Upper lobe of left lung (tissue), 4 donors: ENCODE data around the gene ARID5B.
A peak's percentile ranks its signal among the peaks of the same experiment; 100 is the strongest.
"Not testable (repeated sequence)": the region's sequence is repeated elsewhere in the genome, so short reads cannot be mapped to it uniquely, and the experiment has no call there.

Experiments
- CTCF ChIP-seq, 6 experiments: fragments of 450-650 bp in 4 of 6; fragments of 200-600 bp in 2 of 6; sonication (generic) in 2 of 6; IDR thresholded peaks; one replicate each; pipeline ENCODE4 v1.5.1; 2016 to 2019; ENCODE audit warnings: antibody characterized with exemption in 6 of 6
- POLR2AphosphoS5 ChIP-seq, 2 donors: sonication (generic); formaldehyde crosslinking; IDR thresholded peaks; one replicate each; pipeline ENCODE4 v1.5.1; 2017; ENCODE audit warnings: antibody characterized with exemption in 2 of 2

DNA sequence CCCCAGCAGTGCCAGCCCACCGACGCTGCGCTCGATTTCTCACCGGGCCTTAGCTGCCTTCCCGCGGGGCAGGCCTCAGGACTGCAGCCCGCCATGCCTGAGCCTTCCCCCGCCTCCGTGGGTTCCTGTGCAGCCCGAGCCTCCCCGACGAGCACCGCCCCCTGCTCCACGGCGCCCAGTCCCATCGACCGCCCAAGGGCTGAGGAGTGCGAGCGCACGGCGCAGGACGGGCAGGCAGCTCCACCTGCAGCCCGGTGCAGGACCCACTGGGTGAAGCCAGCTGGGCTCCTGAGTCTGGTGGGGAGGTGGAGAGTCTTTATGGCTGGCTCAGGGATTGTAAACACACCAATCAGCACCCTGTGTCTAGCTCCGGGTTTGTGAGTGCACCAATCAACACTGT lies 33.7 kb upstream of the ARID5B start:
- TF ChIP-seq CTCF (IDR thresholded peaks at IDR 0.05): peak in 3 of 6 experiments; percentile 38 to 48 (median 47)
- not testable (repeated sequence) for TF ChIP-seq POLR2AphosphoS5 (IDR thresholded peaks at IDR 0.05)
